ENCODE measurements around the gene ZNF880. TPM values are rescaled to one million over a fixed set of nuclear protein-coding genes. Genes with fewer than 3 reads are reported as not detected.

Gene ZNF880
- total and polyA plus RNA-seq, 9 of the 15 experiments (the other 6 are each of a cell fraction or from before 2014, with no cell fraction given) = 0.15 to 1.9 (median 0.64) TPM; not detected in 1

GRCh38 chr19:52322429-52322828 is 47.3 kb upstream of the ZNF880 start:
- DNase-seq (ENCODE audit: extremely low read depth in 1 of 4, low spot score in 3 of 4) (no peak), ATAC-seq (no peak), FAIRE-seq (no peak)
- no peaks in the 10 kb centered on the region; a peak in 1 of 5 replicates for H3K4me1 ChIP-seq (replicated peaks in 1 of 2; ENCODE audit: control insufficient read depth in 2 of 2, insufficient read depth in 2 of 2, low read length in 2 of 2)
- intact Hi-C loops (cut with micrococcal nuclease) = no loop called here
- H3K4me3 ChIP-seq = no peak overlapping the region
- peaks cover 41% of the 10 kb centered on the region for H3K9me3 ChIP-seq (replicated peaks; ENCODE audit: control insufficient read depth, insufficient read depth, low read depth, low read length)
- H3K9me1 ChIP-seq (ENCODE audit: control insufficient read depth, insufficient read depth, low read length) = no peaks in the 10 kb centered on the region
- no peak overlapping the region for H3K9ac ChIP-seq (ENCODE audit: insufficient read depth in 1 of 2, low read depth in 2 of 2, low read length in 2 of 2)
- POLR2A ChIA-PET = no interaction called here
- no peak for TF ChIP-seq ZBTB49 (CRISPR knock-in tag; IDR thresholded peaks at IDR 0.05; ENCODE audit: borderline replicate concordance)
- peak; percentile 77 for TF ChIP-seq ZNF274 (IDR thresholded peaks at IDR 0.05; ENCODE audit: borderline replicate concordance, low read depth, low read length)
- H3K27me3 ChIP-seq (ENCODE audit: control insufficient read depth in 2 of 2, insufficient read depth in 2 of 2, low read length in 2 of 2) = no peaks in the 10 kb centered on the region
- BruUV-seq (replicated peaks) = no TSS peak
- 96% methylated on average over 6 of the region's 6 CpGs for WGBS (ENCODE audit: insufficient coverage, low coverage, missing lambda C conversion rate)
- H3K79me2 ChIP-seq (ENCODE audit: control insufficient read depth, insufficient read depth, low read length) = no peaks in the 10 kb centered on the region
- in situ Hi-C loops (cut with MboI) = no loop called here
- no peak overlapping the region for H3K4me2 ChIP-seq (ENCODE audit: insufficient read depth, low read length)
- no peaks in the 10 kb centered on the region for H4K20me1 ChIP-seq (replicated peaks; ENCODE audit: control insufficient read depth, insufficient read depth, low read length)
- H3K27ac ChIP-seq (ENCODE audit: extremely low read depth, low read depth, low read length) = no peak overlapping the region
- CTCF ChIA-PET (ENCODE audit: low intra/inter-chr PET ratio) = no interaction called here
- no peak overlapping the region for H2AFZ ChIP-seq (ENCODE audit: low read depth, low read length)
- peaks cover 53% of the 10 kb centered on the region for H3K36me3 ChIP-seq (ENCODE audit: control insufficient read depth, insufficient read depth, low read length)

GRCh38 chr19:52331757-52332156 is 38.0 kb upstream of the ZNF880 start:
- intact Hi-C loops (cut with micrococcal nuclease) (no loop called here), in situ Hi-C loops (cut with MboI) (no loop called here)
- Histone ChIP-seq H3K9ac (ENCODE audit: insufficient read depth in 1 of 2, low read depth in 2 of 2, low read length in 2 of 2) (no peak overlapping the region), H4K20me1 (replicated peaks; ENCODE audit: control insufficient read depth, insufficient read depth, low read length) (no peaks in the 10 kb centered on the region), H3K9me1 (ENCODE audit: control insufficient read depth, insufficient read depth, low read length) (no peaks in the 10 kb centered on the region), H2AFZ (ENCODE audit: low read depth, low read length) (no peak overlapping the region), H3K9me3 (replicated peaks; ENCODE audit: control insufficient read depth, insufficient read depth, low read depth, low read length) (0 out of 2 replicates have a peak, but pooled peaks cover 1% of the 10 kb centered on the region), H3K36me3 (ENCODE audit: control insufficient read depth, insufficient read depth, low read length) (no peaks in the 10 kb centered on the region), H3K4me1 (replicated peaks in 1 of 2; ENCODE audit: control insufficient read depth in 2 of 2, insufficient read depth in 2 of 2, low read length in 2 of 2) (peaks cover 0 to 7% of the 10 kb centered on the region in 2 experiments; a peak in 2 of 5 replicates), H3K27me3 (ENCODE audit: control insufficient read depth in 2 of 2, insufficient read depth in 2 of 2, low read length in 2 of 2) (no peaks in the 10 kb centered on the region), H3K79me2 (ENCODE audit: control insufficient read depth, insufficient read depth, low read length) (no peaks in the 10 kb centered on the region), H3K4me3 (no peak overlapping the region), H3K4me2 (ENCODE audit: insufficient read depth, low read length) (no peak overlapping the region), H3K27ac (ENCODE audit: extremely low read depth, low read depth, low read length) (no peak overlapping the region)
- ChIA-PET POLR2A (no interaction called here), CTCF (ENCODE audit: low intra/inter-chr PET ratio) (no interaction called here)
- FAIRE-seq (no peak), ATAC-seq (no peak), DNase-seq (ENCODE audit: extremely low read depth in 1 of 4, low spot score in 3 of 4) (no peak)
- no TSS peak for BruUV-seq (replicated peaks)
- under 1% methylated on average over 10 of the region's 10 CpGs for WGBS (ENCODE audit: insufficient coverage, low coverage, missing lambda C conversion rate)
- TF ChIP-seq RFX5 (IDR thresholded peaks at IDR 0.05; ENCODE audit: low read depth, low read length) (no peak), WHSC1 (IDR thresholded peaks at IDR 0.05; ENCODE audit: low read length) (no peak), MAX (CRISPR knock-in tag; IDR thresholded peaks at IDR 0.05) (no peak), MXI1 (IDR thresholded peaks at IDR 0.05; ENCODE audit: low read depth, low read length) (no peak), CREM (IDR thresholded peaks at IDR 0.05; ENCODE audit: low read depth) (no peak)
